WERI-Rb-1 (cell line): ENCODE data around the gene LOXL1.
A peak's percentile ranks its signal among the peaks of the same experiment; 100 is the strongest.

ENCODE experiments used
- DNase-seq: peaks from one replicate; pipeline ENCODE4 v3.0.0-alpha.2; 2020
- H3K27ac ChIP-seq: fragments of 250-450 bp; sonication (Bioruptor Pico); 2 replicates; pipeline ENCODE4 v1.5.1; 2020; ENCODE audit warnings: mild to moderate bottlenecking, moderate library complexity
- H3K27me3 ChIP-seq: fragments of 250-450 bp; sonication (Bioruptor Pico); 2 replicates; pipeline ENCODE4 v1.5.1; 2021; ENCODE audit warnings: mild to moderate bottlenecking, low read depth, moderate library complexity; ENCODE audit not compliant: insufficient read depth, severe bottlenecking
- H3K36me3 ChIP-seq: fragments of 250-450 bp; sonication (Bioruptor Pico); 2 replicates; pipeline ENCODE4 v1.5.1; 2020; ENCODE audit warnings: mild to moderate bottlenecking, moderate library complexity
- H3K4me3 ChIP-seq: 2 replicates; pipeline ENCODE4 v1.5.1; 2011; ENCODE audit warnings: low read depth, mild to moderate bottlenecking, control low read depth, low read length
- H3K9me3 ChIP-seq: fragments of 250-450 bp; sonication (Bioruptor Pico); 2 replicates; pipeline ENCODE4 v1.5.1; 2021; ENCODE audit warnings: mild to moderate bottlenecking, moderate library complexity; ENCODE audit not compliant: severe bottlenecking
- TF ChIP-seq, protein P1 (sequence below): IDR thresholded peaks from 2 replicates; pipeline ENCODE4 v1.5.1; 2011; ENCODE audit warnings: low read depth, mild to moderate bottlenecking, control low read depth, inconsistent platforms, low read length

The LOXL1 gene

DNA sequence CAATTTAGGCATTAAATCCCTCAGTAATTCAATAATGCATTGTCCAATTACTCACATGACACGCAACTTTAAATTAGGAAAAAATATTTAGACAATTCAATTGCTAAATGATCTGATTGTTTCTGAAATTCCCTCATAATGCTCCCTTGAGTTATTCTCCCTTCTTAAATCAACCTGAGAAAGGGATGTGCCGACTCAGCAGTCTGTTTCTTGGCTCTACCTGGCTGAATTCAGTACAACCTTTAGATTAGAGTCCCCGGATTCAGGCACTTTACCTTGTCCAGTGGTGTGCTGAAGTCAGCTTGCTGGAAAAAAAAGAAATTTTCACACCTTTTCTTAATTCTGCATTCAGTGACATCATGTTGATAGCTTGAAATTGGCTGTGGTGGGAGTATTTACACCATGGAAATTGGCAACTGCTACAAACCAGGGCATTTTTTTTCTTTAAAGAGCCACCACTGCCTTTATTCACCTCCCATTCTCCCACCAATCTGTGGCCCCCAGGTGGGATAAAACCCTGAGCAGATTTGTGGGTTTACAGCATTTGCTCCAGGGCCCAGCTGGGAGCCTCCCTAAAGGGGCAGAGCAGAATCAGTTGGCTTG is 20.9 kb upstream of the LOXL1 start:
- TF ChIP-seq, protein P1, sequence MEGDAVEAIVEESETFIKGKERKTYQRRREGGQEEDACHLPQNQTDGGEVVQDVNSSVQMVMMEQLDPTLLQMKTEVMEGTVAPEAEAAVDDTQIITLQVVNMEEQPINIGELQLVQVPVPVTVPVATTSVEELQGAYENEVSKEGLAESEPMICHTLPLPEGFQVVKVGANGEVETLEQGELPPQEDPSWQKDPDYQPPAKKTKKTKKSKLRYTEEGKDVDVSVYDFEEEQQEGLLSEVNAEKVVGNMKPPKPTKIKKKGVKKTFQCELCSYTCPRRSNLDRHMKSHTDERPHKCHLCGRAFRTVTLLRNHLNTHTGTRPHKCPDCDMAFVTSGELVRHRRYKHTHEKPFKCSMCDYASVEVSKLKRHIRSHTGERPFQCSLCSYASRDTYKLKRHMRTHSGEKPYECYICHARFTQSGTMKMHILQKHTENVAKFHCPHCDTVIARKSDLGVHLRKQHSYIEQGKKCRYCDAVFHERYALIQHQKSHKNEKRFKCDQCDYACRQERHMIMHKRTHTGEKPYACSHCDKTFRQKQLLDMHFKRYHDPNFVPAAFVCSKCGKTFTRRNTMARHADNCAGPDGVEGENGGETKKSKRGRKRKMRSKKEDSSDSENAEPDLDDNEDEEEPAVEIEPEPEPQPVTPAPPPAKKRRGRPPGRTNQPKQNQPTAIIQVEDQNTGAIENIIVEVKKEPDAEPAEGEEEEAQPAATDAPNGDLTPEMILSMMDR, result no peak
- DNase-seq, result no peak
- no peak overlapping the region for H3K27ac ChIP-seq
- H3K36me3 ChIP-seq, result no peaks in the 10 kb centered on the region
- no peak overlapping the region for H3K4me3 ChIP-seq
- no peaks in the 10 kb centered on the region for H3K9me3 ChIP-seq
- no peaks in the 10 kb centered on the region for H3K27me3 ChIP-seq

DNA sequence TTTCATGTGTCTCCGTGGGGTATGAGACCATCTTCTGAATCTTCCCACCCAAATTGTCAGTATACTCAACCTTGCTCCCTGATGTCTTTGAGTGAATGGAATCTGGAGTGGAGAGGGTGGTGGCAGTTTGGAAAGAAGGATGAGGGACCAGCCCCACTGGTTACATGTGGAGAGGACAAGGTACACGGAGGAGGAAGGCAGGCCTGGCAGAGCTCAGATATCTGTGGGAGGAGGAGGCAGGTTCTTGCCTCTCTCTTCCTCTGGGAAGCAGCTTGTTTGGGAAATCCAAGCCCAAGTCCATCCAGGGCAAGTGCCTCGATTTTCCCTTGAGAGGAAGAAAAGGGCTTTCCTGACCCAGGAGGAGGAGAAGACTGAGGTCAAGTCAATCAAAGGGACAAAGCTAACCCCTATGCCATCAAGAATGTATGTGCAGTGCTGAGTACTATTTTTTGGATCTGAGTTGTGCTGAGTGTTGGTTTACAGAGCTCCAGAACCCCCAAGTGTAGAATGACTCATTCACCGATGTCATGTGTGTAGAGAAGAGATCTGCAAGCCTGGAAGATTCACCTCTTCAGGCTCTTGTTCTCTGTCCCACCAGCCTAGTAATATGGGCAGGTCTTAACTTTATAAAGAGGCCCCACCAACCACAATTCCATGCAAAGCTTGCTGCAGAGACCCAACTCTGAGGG is 19.8 kb upstream of the LOXL1 start:
- Histone ChIP-seq H3K9me3 (no peaks in the 10 kb centered on the region), H3K27me3 (no peaks in the 10 kb centered on the region), H3K4me3 (no peak overlapping the region), H3K36me3 (no peaks in the 10 kb centered on the region), H3K27ac (no peak overlapping the region)
- TF ChIP-seq, protein P1, result no peak
- no peak for DNase-seq

DNA sequence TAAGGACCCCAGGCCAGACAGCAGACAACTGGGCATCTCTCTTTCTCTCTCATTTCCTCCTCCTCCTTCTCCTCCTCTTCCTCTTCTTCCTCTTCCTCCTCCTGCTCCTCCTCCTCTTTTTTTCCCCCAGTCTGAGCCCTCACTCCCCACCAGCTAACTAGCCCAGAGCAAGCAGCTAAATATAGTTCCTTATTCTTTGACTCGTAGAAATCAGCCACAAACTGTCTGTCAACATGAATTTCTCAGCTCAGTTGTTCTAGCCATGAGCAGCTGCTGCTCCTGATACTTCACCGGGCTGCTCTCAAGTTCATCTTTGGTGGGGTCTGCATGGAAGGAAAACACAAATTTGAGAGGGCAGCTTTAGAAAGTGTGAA is 19.2 kb upstream of the LOXL1 start:
- H3K27me3 ChIP-seq, result no peaks in the 10 kb centered on the region
- TF ChIP-seq, protein P1, result no peak
- H3K9me3 ChIP-seq, result no peaks in the 10 kb centered on the region
- no peak for DNase-seq
- no peak overlapping the region for H3K27ac ChIP-seq
- H3K4me3 ChIP-seq, result no peak overlapping the region
- H3K36me3 ChIP-seq, result no peaks in the 10 kb centered on the region; the same call in 1 of the 2 replicates

DNA sequence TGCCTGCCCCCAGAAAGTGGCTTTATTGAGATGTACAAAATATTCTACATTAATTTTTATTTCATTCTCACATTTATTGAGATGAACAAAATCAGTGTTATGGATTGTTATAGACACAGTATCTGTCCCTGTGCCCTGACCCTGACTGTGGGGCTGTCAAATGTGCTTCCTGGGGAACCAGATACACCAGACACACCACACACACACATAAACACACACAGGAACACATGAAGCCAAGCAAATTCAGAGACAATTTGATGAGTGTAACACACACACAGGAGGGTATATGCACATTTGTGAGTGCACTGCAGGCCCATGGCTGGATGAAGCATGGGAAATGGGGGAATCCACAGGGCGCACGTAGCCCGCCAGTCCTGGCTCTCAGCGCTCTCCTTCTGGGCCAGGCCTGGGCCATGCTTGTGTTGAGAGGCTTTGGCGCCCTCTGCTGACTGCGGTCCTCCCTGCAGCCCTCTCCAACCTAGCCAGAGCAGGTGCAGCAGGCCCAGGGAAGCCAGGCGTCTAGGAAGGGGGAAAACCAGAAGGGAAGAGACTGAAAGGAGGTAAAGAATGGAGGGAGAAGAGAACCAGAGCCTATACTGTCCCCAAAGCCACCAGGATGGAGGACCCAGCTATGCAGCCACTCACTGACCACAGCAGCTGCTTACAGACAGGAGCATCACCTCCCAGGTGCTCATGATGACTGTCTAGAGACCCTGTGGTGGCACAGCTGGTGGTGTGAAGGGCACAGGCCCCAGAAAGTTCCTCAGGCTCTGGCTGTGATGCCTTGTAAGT is 18.0 kb upstream of the LOXL1 start:
- TF ChIP-seq, protein P1, result peak; percentile 95
- DNase-seq, result peak; percentile 87

DNA sequence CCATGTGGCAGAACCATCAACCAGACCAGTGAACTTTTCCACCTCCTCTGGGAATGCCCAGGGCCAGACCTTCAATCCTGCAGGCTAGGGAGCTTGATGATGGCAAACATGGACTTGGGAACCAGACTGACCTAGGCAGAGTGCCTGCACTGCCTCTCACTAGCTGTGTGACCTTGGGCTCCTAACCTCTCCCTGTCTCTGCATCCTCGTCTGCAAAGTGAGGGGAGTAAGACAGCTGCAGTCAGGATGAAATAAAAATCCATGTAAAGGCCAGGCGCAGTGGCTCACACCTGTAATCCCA is 17.5 kb upstream of the LOXL1 start:
- DNase-seq, result no peak
- Histone ChIP-seq H3K36me3 (no peaks in the 10 kb centered on the region; the same call in 1 of the 2 replicates), H3K27ac (no peak overlapping the region), H3K4me3 (no peak overlapping the region), H3K9me3 (no peaks in the 10 kb centered on the region), H3K27me3 (no peaks in the 10 kb centered on the region)
- TF ChIP-seq, protein P1, result no peak

More for the DNA sequence above, 18.0 kb upstream of the LOXL1 start:
- Histone ChIP-seq H3K4me3 (no peak overlapping the region), H3K27ac (no peak overlapping the region), H3K36me3 (no peaks in the 10 kb centered on the region; the same call in 1 of the 2 replicates), H3K27me3 (no peaks in the 10 kb centered on the region), H3K9me3 (no peaks in the 10 kb centered on the region)
